ENCODE measurements around the gene MS4A6E.

- TF ChIP-seq SETDB1 (IDR thresholded peaks at IDR 0.05; ENCODE audit: insufficient read length, low read length) (no peak), ZSCAN30 (tag by site-specific recombination; IDR thresholded peaks at IDR 0.05) (no peak), ZNF140 (tag by site-specific recombination; IDR thresholded peaks at IDR 0.05) (no peak)
Observed at GRCh38 chr11:60315871-60316270, 11.2 kb upstream of the MS4A6E start.

All from HEK293 (cell line).